HepG2 (cell line): ENCODE results near the gene CASS4. TPM values are rescaled to one million over a fixed set of nuclear protein-coding genes. Genes with fewer than 3 reads are reported as not detected.

ENCODE experiments used
- ATAC-seq: fragments of 200-7000 bp; cut with Tn5 transposase; 3 replicates; pipeline ENCODE4 v1.9.1; 2020; ENCODE audit warnings: mild to moderate bottlenecking, moderate library complexity
- BruUV-seq: library from RNA; stranded (reverse); fragments of 400-500 nt; replicated peaks from 2 replicates; lab custom pipeline; 2021; lab: Mats Ljungman, UMichigan
- CTCF ChIA-PET: fragments of 300-600 bp; formaldehyde crosslinking; extraction: SDS; loops from one replicate; lab custom pipeline; 2021; ENCODE audit warnings: low total read pairs, inconsistent platforms, low intra/inter-chr PET ratio; lab: Yijun Ruan, JAX
- POLR2A ChIA-PET: fragments of 350-600 bp; sonication (Branson Sonifier 250); formaldehyde crosslinking; loops from one replicate; lab custom pipeline; 2020; ENCODE audit warnings: antibody characterized with exemption, inconsistent platforms; lab: Yijun Ruan, JAX
- DNase-seq: peaks from one replicate; pipeline ENCODE4 v3.0.0-alpha.2; 2015; ENCODE audit warnings: low spot score
- FAIRE-seq: peaks from 3 replicates; lab custom pipeline; 2011; peaks lifted over from hg19 to GRCh38; lab: Jason Lieb, UNC
- H2AFZ ChIP-seq: one replicate; pipeline ENCODE4 v1.6.1; 2011; ENCODE audit warnings: low read length, inconsistent platforms
- H3K27ac ChIP-seq: fragments of 300-600 bp; 3 replicates; pipeline ENCODE4 v1.8.0; 2011; ENCODE audit warnings: mixed run types, mild to moderate bottlenecking, mixed read lengths, low read length, inconsistent platforms; ENCODE audit not compliant: insufficient read depth; ENCODE audit errors: extremely low read length
- H3K27me3 ChIP-seq, 2 experiments: fragments of 200-600 bp in 1 of 2; 2 replicates in 1 of 2; 3 replicates in 1 of 2; pipeline versions ENCODE4 v1.6.0 to v1.8.0; 2011; ENCODE audit warnings: low read length in 2 of 2, mild to moderate bottlenecking in 2 of 2, moderate library complexity in 2 of 2, inconsistent platforms in 1 of 2; ENCODE audit not compliant: insufficient read depth in 2 of 2, control insufficient read depth in 1 of 2
- H3K36me3 ChIP-seq, 2 experiments: fragments of 200-600 bp in 1 of 2; replicated peaks in 1 of 2; 2 replicates in 1 of 2; 3 replicates in 1 of 2; pipeline versions ENCODE4 v1.5.1 to v1.8.0; 2011; ENCODE audit warnings: low read length in 2 of 2, inconsistent platforms in 1 of 2; ENCODE audit not compliant: insufficient read depth in 2 of 2, control insufficient read depth in 1 of 2
- H3K4me1 ChIP-seq: 2 replicates; pipeline ENCODE4 v1.5.1; 2012; ENCODE audit warnings: low read length, inconsistent platforms; ENCODE audit not compliant: insufficient read depth
- H3K4me2 ChIP-seq: 2 replicates; pipeline ENCODE4 v1.6.0; 2011; ENCODE audit warnings: low read depth, low read length, inconsistent platforms
- H3K4me3 ChIP-seq, 3 experiments: fragments of 200-600 bp in 1 of 3; sonication (generic), shearing (Covaris generic) in 1 of 3; replicated peaks in 1 of 3; 2 replicates each; pipeline ENCODE4 v1.5.1; 2011 to 2016; ENCODE audit warnings: low read length in 3 of 3, inconsistent platforms in 2 of 3, low read depth in 2 of 3, mild to moderate bottlenecking in 2 of 3, control low read depth in 1 of 3, mixed read lengths in 1 of 3; ENCODE audit not compliant: insufficient read depth in 1 of 3
- H3K79me2 ChIP-seq: one replicate; pipeline ENCODE4 v1.6.1; 2011; ENCODE audit warnings: low read length, inconsistent platforms; ENCODE audit not compliant: insufficient read depth
- H3K9ac ChIP-seq: 2 replicates; pipeline ENCODE4 v1.6.0; 2011; ENCODE audit warnings: mild to moderate bottlenecking, low read depth, low read length, inconsistent platforms; ENCODE audit not compliant: insufficient read depth
- H3K9me3 ChIP-seq: 2 replicates; pipeline ENCODE4 v1.5.1; 2012; ENCODE audit warnings: mild to moderate bottlenecking, low read length
- H4K20me1 ChIP-seq: 2 replicates; pipeline ENCODE4 v1.6.0; 2011; ENCODE audit warnings: inconsistent platforms, mild to moderate bottlenecking, low read length, moderate library complexity; ENCODE audit not compliant: insufficient read depth
- NCOA2 ChIP-seq: sonication (generic); formaldehyde crosslinking; IDR thresholded peaks from 2 replicates; pipeline ENCODE4 v1.8.0; 2022; ENCODE audit warnings: inconsistent platforms
- ZNF350 ChIP-seq: sonication (generic); formaldehyde crosslinking; IDR thresholded peaks from 2 replicates; pipeline ENCODE4 v1.4.0; 2020; ENCODE audit warnings: mild to moderate bottlenecking, low read depth, missing genetic modification reagents, borderline replicate concordance
- WGBS: methylation state at CpG from one replicate; pipeline ENCODE4 v1.1.6; 2017; ENCODE audit warnings: low lambda C conversion rate; 5-methylcytosine and 5-hydroxymethylcytosine counted together
- in situ Hi-C: cut with HindIII; loops from 2 replicates; pipeline ENCODE4 v1.10.0; 2017; ENCODE audit warnings: low pct_unique_long_range_greater_than_20kb; ENCODE audit not compliant: extremely low pct_ligation_motif_present
- intact Hi-C: fragments of 100-400 bp; cut with micrococcal nuclease; formaldehyde crosslinking; loops from one replicate; pipeline ENCODE4 v1.10.0; 2022; ENCODE audit not compliant: unreplicated experiment
- polyA plus RNA-seq, 8 experiments: library from polyadenylated mRNA; depleted of rRNA in 3 of 8; stranded (reverse) in 7 of 8; unstranded in 1 of 8; fragments of >200 nt; fragmentation: Illumina TruSeq in 4 of 8; extraction: Trizol in 4 of 8; gene quantifications; 2 replicates each; pipeline versions ENCODE4 v1.2.1 to v1.2.3, GENCODE V29; 2011 to 2016; ENCODE audit warnings: low read depth in 4 of 8, missing spikeins in 1 of 8, mixed read lengths in 1 of 8; ENCODE audit not compliant: insufficient read depth in 1 of 8
- total RNA-seq, 5 experiments: library from RNA; depleted of rRNA; stranded (reverse); fragments of >200 nt; fragmentation: Illumina TruSeq; extraction: Trizol; gene quantifications; 2 replicates each; pipeline ENCODE4 v1.2.3, GENCODE V29; 2016; ENCODE audit warnings: low read depth in 1 of 5
- TF ChIP-seq, protein P1 (sequence below): sonication (generic); formaldehyde crosslinking; conservative IDR thresholded peaks from 2 replicates; pipeline ENCODE4 v1.8.0; 2022; ENCODE audit warnings: low read depth, missing genetic modification reagents

Gene CASS4
- total and polyA plus RNA-seq, 2 of the 13 experiments (the other 11 are each of a cell fraction or from before 2014, with no cell fraction given): 0.17 to 0.49 TPM

DNA sequence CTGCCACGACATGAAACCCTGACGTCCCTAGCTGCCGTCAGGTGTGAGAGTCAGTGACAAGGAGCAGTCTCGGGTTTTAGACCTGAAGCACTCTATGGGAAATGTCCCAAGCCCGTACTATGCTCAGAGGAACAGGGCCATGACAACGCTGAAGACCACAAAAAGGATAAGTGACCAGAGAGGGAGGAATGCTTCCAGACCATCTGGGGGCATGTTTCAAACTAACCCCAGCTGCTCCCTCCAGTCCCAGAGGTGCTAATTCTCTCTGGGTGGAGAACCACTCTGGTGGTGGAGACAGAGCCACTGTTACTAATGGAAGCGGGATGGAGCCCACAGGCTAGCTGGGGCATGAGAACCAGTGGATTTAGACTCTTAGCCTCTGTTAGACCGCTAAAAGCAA is 28.7 kb upstream of the CASS4 start:
- Histone ChIP-seq H4K20me1 (no peaks in the 10 kb centered on the region), H3K27ac (no peak overlapping the region), H3K9me3 (no peaks in the 10 kb centered on the region), H3K4me1 (peaks cover 36% of the 10 kb centered on the region), H3K79me2 (peaks cover 72% of the 10 kb centered on the region), H3K27me3 (no peaks in the 10 kb centered on the region), H3K4me2 (no peak overlapping the region), H2AFZ (no peak overlapping the region), H3K4me3 (no peak overlapping the region), H3K9ac (no peak overlapping the region), H3K36me3 (peaks cover 35 to 79% of the 10 kb centered on the region in 2 experiments)
- intact Hi-C loops: no loop called here
- ChIA-PET CTCF (no interaction called here), POLR2A (interaction anchor here (0.8 to 3.6 kb wide), 4 partner anchors 9 to 25 kb away, joined by 3 to 17 read pairs (median 4); partner anchors contain the start of genes AURKA, CSTF1 and FAM210B)
- ATAC-seq (no peak; the same call in 2 of the 3 replicates), DNase-seq (no peak), FAIRE-seq (no peak)
- no peak for TF ChIP-seq NCOA2 (CRISPR knock-in tag)
- in situ Hi-C loops: no loop called here
- no TSS peak for BruUV-seq
- 98% methylated on average over 8 of the region's 8 CpGs for WGBS

DNA sequence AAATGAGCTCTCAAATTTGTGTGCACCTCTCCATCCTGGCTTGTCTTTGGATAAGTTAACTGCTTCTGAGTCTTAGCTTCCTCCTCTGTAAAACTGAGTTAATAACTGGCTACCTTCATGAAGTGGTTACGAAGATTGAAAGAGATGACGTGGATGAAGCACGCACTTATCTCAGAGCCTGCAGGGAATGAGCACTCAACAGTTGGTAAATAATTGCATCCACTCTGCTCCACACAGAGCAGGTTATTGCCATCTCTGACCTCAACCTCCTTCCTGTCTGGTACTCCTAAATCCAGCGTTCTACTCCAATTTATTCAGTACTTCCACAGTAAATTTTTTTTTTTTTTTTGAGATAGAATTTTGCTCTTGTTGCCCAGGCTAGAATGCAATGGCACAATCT is 26.9 kb upstream of the CASS4 start:
- H2AFZ ChIP-seq: no peak overlapping the region
- no peak overlapping the region for H3K4me2 ChIP-seq
- no TSS peak for BruUV-seq
- H3K79me2 ChIP-seq: peaks cover 75% of the 10 kb centered on the region
- POLR2A ChIA-PET: no interaction called here
- no peak for ATAC-seq
- in situ Hi-C loops: no loop called here
- peaks cover 54% of the 10 kb centered on the region for H3K4me1 ChIP-seq
- FAIRE-seq: no peak
- no peak for DNase-seq
- TF ChIP-seq, protein P1, sequence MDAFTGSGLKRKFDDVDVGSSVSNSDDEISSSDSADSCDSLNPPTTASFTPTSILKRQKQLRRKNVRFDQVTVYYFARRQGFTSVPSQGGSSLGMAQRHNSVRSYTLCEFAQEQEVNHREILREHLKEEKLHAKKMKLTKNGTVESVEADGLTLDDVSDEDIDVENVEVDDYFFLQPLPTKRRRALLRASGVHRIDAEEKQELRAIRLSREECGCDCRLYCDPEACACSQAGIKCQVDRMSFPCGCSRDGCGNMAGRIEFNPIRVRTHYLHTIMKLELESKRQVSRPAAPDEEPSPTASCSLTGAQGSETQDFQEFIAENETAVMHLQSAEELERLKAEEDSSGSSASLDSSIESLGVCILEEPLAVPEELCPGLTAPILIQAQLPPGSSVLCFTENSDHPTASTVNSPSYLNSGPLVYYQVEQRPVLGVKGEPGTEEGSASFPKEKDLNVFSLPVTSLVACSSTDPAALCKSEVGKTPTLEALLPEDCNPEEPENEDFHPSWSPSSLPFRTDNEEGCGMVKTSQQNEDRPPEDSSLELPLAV (CRISPR knock-in tag): no peak
- TF ChIP-seq ZNF350: no peak
- no peaks in the 10 kb centered on the region for H4K20me1 ChIP-seq
- H3K27me3 ChIP-seq: no peaks in the 10 kb centered on the region
- no peaks in the 10 kb centered on the region for H3K9me3 ChIP-seq
- H3K27ac ChIP-seq: no peak overlapping the region
- intact Hi-C loops: no loop called here
- CTCF ChIA-PET: no interaction called here
- no peak overlapping the region for H3K4me3 ChIP-seq
- 97% methylated on average over 4 of the region's 4 CpGs for WGBS
- H3K36me3 ChIP-seq: peaks cover 30 to 81% of the 10 kb centered on the region in 2 experiments
- no peak overlapping the region for H3K9ac ChIP-seq
